NOMO-1 treated with dmso at 0.1 percent for 144 hours (cell line): Measurements from ENCODE around the gene AMBRA1.

Experiments
- DNase-seq: peaks from one replicate; lab custom pipeline; 2025; ENCODE audit not compliant: unreplicated experiment; lab: John Stamatoyannopoulos, UW

Gene AMBRA1, protein sequence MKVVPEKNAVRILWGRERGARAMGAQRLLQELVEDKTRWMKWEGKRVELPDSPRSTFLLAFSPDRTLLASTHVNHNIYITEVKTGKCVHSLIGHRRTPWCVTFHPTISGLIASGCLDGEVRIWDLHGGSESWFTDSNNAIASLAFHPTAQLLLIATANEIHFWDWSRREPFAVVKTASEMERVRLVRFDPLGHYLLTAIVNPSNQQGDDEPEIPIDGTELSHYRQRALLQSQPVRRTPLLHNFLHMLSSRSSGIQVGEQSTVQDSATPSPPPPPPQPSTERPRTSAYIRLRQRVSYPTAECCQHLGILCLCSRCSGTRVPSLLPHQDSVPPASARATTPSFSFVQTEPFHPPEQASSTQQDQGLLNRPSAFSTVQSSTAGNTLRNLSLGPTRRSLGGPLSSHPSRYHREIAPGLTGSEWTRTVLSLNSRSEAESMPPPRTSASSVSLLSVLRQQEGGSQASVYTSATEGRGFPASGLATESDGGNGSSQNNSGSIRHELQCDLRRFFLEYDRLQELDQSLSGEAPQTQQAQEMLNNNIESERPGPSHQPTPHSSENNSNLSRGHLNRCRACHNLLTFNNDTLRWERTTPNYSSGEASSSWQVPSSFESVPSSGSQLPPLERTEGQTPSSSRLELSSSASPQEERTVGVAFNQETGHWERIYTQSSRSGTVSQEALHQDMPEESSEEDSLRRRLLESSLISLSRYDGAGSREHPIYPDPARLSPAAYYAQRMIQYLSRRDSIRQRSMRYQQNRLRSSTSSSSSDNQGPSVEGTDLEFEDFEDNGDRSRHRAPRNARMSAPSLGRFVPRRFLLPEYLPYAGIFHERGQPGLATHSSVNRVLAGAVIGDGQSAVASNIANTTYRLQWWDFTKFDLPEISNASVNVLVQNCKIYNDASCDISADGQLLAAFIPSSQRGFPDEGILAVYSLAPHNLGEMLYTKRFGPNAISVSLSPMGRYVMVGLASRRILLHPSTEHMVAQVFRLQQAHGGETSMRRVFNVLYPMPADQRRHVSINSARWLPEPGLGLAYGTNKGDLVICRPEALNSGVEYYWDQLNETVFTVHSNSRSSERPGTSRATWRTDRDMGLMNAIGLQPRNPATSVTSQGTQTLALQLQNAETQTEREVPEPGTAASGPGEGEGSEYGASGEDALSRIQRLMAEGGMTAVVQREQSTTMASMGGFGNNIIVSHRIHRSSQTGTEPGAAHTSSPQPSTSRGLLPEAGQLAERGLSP (N-terminal part only)

DNA sequence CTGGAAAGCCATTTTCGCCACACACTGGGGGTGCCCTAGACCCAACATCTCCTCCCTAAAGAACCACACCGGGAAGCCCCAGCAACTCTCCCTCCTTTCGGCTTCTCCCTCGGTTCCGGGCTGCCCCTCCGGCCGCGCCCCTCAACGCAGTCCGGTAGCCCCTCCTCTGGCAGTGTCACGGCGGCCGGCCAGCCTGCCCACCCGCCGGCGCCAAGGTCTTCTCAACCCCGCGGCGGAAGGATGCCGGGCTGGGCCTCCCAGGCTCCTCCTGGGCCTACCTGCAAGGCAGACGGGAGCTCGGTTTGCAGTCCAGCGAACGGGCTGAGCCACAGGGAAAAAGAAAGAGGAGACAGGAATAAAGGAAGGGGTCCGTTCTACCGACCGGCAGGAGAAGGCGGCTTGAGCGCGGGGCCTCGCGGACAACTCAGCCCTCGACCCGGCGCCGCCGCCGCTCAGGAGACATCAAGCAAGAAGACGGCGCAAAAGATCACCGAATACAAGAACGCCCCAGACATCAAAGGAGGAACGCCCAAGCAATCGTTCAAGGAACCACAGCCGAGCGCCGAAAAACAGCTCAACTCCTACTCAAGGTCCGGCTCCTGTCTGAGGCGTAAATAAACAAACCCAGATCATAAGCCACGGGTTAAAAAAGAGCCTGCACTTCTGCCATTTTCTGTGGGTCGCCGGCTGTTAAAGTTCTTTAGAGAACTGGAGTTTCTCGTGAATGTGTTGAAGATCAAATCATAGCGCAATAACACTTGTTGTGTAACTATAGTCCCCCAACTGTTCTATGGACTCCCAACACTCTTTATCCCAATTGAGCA is at the start of gene AMBRA1:
TSS of gene AMBRA1 (minus strand) at position 474 of the 824 bp plus-strand sequence. CDS start 45,643 bp downstream, outside the sequence.
- DNase-seq: peak; percentile 87

GRCh38 chr11:46643531-46643930 is 49.7 kb upstream of the AMBRA1 start:
- no peak for DNase-seq

- no peak for DNase-seq
Measured at GRCh38 chr11:46642627-46643335, 49.0 kb upstream of the AMBRA1 start.

DNA sequence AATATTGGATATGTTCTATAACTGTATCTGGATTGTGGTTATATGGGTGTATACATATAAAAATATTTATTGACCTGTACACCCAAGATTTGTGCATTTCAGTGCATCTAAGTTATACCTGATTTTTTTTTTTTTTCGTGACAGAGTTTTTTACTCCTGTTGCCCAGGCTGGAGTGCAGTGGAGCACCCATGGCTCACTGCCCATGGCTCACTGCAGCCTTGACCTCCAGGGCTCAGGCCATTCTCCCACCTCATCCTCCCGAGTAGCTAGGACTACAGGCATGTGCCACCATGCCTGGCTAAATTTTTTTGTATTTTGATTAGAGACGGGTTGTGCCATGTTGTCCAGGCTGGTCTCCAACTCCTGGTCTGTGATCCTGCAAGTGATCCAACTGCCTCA is 47.8 kb upstream of the AMBRA1 start:
- DNase-seq: no peak

- DNase-seq: no peak
Measured at GRCh38 chr11:46640036-46640788, 46.4 kb upstream of the AMBRA1 start.

GRCh38 chr11:46639197-46639839 is 45.5 kb upstream of the AMBRA1 start:
- no peak for DNase-seq

GRCh38 chr11:46637546-46637945 is 43.7 kb upstream of the AMBRA1 start:
- no peak for DNase-seq

DNA sequence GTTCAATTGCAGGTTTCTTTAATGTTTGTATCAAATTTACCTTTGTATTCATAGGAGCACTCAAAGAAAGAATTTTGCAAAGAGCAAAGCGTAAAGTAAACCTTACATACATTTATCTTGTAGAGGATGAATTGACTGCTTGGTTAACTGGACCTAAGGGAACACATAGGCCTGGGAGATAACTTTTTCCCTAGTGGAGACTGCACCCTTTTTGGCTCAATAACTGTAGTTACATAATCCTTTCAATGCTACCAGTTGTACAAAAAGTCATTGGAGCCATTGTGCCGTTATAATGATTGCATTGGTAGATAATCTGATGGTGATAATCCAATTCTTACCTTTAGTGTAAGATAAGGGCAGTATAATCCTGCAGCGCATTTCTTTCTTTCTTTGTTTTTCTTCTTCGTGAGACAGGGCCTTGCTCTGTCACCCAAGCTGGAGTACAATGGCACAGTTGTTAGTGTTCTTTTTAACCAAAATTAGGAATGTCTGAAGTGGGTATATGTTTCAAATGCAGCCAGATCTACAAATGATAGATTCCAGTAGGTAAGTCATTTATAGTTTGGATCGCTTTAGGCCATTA is 41.8 kb upstream of the AMBRA1 start:
- DNase-seq: no peak

DNA sequence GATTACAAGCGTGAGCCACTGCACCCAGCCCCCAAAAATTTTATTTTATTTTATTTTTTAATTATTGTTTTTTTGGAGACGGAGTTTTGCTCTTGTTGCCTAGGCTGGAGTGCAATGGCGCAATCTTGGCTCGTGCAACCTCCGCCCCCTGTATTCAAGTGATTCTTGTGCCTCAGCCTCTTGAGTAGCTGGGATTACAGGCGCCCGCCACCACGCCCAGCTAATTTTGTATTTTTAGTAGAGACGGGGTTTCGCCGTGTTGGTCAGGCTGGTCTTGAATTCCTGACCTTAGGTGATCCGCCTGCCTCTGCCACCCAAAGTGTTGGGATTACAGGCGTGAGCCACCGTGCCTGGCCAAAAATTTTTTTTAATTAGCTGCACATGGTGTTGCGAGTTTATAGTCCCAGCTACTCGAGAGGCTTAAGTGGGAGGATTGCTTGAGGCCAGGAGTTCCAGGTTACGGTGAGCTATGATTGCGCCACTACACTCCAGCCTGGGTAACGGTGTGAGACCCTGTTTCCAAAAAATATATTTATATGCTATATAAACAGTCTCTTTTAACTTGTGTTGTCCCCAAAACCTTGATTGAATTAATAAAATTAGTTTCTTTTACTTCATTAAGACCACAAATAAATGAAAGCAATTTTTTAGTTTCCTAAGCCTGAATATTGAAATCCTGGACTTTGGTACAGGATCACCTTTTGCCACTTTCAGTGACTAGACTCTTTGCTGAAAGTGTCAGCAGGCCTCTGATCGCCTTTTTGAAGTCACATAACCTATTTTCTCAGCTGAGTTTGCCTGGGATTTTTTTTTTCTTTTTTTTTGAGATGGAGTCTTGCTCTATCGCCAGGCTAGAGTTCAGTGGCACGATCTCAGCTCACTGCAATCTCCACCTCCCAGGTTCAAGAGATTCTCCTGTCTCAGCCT is 39.7 kb upstream of the AMBRA1 start:
- DNase-seq: no peak

DNA sequence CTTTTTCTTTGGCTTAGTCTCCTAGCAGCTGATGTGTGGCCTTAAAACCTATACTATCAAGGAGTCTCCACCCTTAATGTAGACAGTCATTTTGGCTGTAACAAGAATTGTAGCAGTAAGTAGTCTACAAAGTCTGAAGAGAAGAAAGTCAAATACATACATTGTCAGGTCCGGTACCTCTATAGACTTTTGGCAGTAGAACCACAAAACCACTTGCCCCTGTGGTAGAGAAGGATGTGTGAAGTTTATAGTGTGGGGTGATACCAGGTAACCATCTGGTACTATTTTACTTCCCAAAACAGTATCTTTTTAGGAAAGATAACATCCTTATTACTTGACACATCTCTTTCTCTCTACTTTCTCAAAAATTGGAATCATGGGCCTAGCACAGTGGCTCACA is 38.7 kb upstream of the AMBRA1 start:
- DNase-seq: no peak

DNA sequence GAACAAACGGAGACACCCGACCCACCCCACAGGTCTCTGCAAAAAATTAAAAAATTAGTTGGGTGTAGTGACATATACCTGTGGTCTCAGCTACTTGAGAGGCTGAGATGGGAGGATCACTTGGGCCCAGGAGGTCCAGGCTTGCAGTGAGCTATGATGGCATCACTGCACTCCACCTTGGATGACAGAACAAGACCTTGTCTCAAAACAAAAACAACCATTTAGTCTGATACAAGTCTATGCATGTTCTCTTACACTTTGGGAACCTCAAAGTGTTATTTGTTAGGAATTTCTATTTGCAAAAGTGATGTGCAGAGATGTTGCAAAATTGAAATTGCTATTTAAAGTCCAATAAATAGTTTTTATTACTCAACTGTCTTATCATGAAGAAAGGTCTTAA is 37.9 kb upstream of the AMBRA1 start:
- no peak for DNase-seq

GRCh38 chr11:46630237-46630636 is 36.4 kb upstream of the AMBRA1 start:
- DNase-seq: no peak

- no peak for DNase-seq
Measured at GRCh38 chr11:46628961-46629360, 35.1 kb upstream of the AMBRA1 start.

- no peak for DNase-seq
Measured at GRCh38 chr11:46625406-46625805, 31.6 kb upstream of the AMBRA1 start.

DNA sequence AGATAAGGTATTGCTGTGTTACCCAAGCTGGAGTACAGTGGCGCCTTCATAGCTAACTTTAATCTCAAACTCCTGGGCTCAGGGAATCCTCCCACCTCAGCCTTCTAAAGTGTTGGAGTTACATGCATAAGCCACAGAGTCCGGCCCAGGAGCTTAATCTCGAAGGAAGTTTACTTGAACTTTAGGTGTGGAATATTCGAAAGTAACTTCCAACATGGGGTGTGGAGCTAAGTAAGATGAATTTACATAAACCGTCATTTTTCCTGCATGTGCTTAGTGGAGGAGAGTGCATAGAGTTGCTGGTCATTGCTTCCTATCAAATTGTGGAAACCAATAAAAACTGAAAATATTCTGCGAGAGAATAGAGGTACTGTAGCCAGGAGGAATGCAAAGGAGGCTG is 25.0 kb upstream of the AMBRA1 start:
- DNase-seq: no peak

DNA sequence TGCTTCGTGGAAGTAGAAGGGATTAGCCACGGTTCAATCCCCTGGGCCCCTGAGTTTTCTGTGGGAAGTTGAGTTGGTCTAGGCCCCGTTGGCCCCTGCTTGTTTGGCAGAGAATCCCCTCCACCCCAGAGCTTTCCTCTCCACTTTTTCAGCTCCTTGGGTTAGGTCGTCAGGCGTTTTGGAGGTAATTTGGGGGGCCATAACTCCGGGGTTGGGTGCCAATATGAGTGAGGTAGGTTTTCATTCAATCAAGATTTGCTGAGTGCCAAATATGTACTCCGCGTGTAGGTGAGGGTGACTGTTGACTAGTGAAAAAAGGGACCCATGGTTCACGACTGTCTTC is 24.1 kb upstream of the AMBRA1 start:
- no peak for DNase-seq
